Osteocyte (in vitro differentiated cells): ENCODE measurements around the gene ERCC2. TPM values are rescaled to one million over a fixed set of nuclear protein-coding genes. Genes with fewer than 3 reads are reported as not detected.
"Not testable (repeated sequence)": the region's sequence is repeated elsewhere in the genome, so short reads cannot be mapped to it uniquely, and the experiment has no call there.

Source experiments
- DNase-seq: peaks from one replicate; pipeline ENCODE4 v3.0.0; 2021; ENCODE audit warnings: mixed read lengths; ENCODE audit not compliant: unreplicated experiment; ENCODE audit errors: extremely low spot score
- H3K27ac Mint-ChIP-seq: one replicate; pipeline ENCODE4 v1.8.0; 2021; ENCODE audit warnings: mild to moderate bottlenecking, mixed read lengths; ENCODE audit not compliant: unreplicated experiment
- H3K27me3 Mint-ChIP-seq: one replicate; pipeline ENCODE4 v1.8.0; 2021; ENCODE audit warnings: mixed read lengths; ENCODE audit not compliant: unreplicated experiment
- H3K36me3 Mint-ChIP-seq: one replicate; pipeline ENCODE4 v1.8.0; 2021; ENCODE audit warnings: mixed read lengths; ENCODE audit not compliant: unreplicated experiment
- H3K4me1 Mint-ChIP-seq: one replicate; pipeline ENCODE4 v1.8.0; 2021; ENCODE audit warnings: mixed read lengths; ENCODE audit not compliant: unreplicated experiment
- H3K4me3 Mint-ChIP-seq: one replicate; pipeline ENCODE4 v1.8.0; 2021; ENCODE audit warnings: mild to moderate bottlenecking, moderate library complexity, mixed read lengths; ENCODE audit not compliant: unreplicated experiment
- H3K9me3 Mint-ChIP-seq: one replicate; pipeline ENCODE4 v1.8.0; 2021; ENCODE audit warnings: mixed read lengths; ENCODE audit not compliant: unreplicated experiment
- CTCF ChIP-seq: fragments of 200-600 bp; sonication (generic); IDR thresholded peaks from 2 replicates; pipeline ENCODE4 v1.5.0; 2021; ENCODE audit warnings: antibody characterized with exemption, mild to moderate bottlenecking, moderate library complexity
- total RNA-seq: library from RNA; stranded (reverse); gene quantifications from 2 replicates; pipeline ENCODE4 v1.2.1, GENCODE V29; 2021

Gene ERCC2
- total RNA-seq, 1 donor from 2014 or later = 32.7 TPM

GRCh38 chr19:45314708-45315245 lies 55.6 kb downstream of the ERCC2 start:
- Mint-ChIP-seq H3K27me3 (peaks cover 28% of the 10 kb centered on the region), H3K9me3 (no peaks in the 10 kb centered on the region), H3K4me1 (no peaks in the 10 kb centered on the region), H3K27ac (no peak overlapping the region), H3K4me3 (no peak overlapping the region), H3K36me3 (no peaks in the 10 kb centered on the region)
- TF ChIP-seq CTCF = no peak
- DNase-seq = no peak

DNA sequence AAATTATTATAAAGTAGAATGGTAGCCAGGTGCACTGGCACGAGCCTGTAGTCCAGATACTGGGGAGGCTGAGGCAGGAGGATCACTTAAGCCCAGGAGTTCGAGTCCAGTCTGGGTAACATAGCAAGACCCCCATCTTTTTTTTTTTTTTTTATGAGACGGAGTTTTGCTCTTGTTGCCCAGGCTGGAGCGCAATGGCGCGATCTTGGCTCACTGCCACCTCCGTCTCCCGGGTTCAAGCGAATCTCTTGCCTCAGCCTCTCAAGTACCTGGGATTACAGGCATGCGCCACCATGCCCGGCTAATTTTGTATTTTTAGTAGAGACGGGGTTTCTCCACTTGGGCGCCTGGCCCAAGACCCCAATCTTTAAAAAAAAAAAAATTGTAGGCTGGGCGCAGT lies 58.1 kb downstream of the ERCC2 start:
- H3K4me1 Mint-ChIP-seq, H3K27ac Mint-ChIP-seq, H3K4me3 Mint-ChIP-seq: not testable (repeated sequence)

GRCh38 chr19:45311621-45312020 lies 58.8 kb downstream of the ERCC2 start:
- no peaks in the 10 kb centered on the region for H3K9me3 Mint-ChIP-seq
- no peak overlapping the region for H3K27ac Mint-ChIP-seq
- H3K4me3 Mint-ChIP-seq = no peak overlapping the region
- H3K4me1 Mint-ChIP-seq = no peaks in the 10 kb centered on the region
- peaks cover 16% of the 10 kb centered on the region for H3K27me3 Mint-ChIP-seq
- no peak for TF ChIP-seq CTCF
- H3K36me3 Mint-ChIP-seq = no peaks in the 10 kb centered on the region
- no peak for DNase-seq

More for the DNA sequence above, 58.1 kb downstream of the ERCC2 start:
- H3K27me3 Mint-ChIP-seq = peaks cover 20% of the 10 kb centered on the region
- H3K36me3 Mint-ChIP-seq, DNase-seq, H3K9me3 Mint-ChIP-seq: not testable (repeated sequence)

GRCh38 chr19:45309322-45309721 lies 61.1 kb downstream of the ERCC2 start:
- not testable (repeated sequence) for H3K36me3 Mint-ChIP-seq, H3K9me3 Mint-ChIP-seq, H3K4me1 Mint-ChIP-seq, H3K27me3 Mint-ChIP-seq, H3K27ac Mint-ChIP-seq, H3K4me3 Mint-ChIP-seq, DNase-seq

- DNase-seq = no peak
- Mint-ChIP-seq H3K27me3 (no peaks in the 10 kb centered on the region), H3K4me3 (no peak overlapping the region), H3K4me1 (no peaks in the 10 kb centered on the region), H3K27ac (no peak overlapping the region), H3K9me3 (no peaks in the 10 kb centered on the region), H3K36me3 (peaks cover 4% of the 10 kb centered on the region)
- no peak for TF ChIP-seq CTCF
Observed at GRCh38 chr19:45307361-45307760, 63.0 kb downstream of the ERCC2 start.

- no peaks in the 10 kb centered on the region for H3K9me3 Mint-ChIP-seq
- peaks cover 7% of the 10 kb centered on the region for H3K36me3 Mint-ChIP-seq
- no peak overlapping the region for H3K4me3 Mint-ChIP-seq
- no peak for DNase-seq
- H3K27me3 Mint-ChIP-seq = no peaks in the 10 kb centered on the region
- H3K27ac Mint-ChIP-seq = no peak overlapping the region
- H3K4me1 Mint-ChIP-seq = no peaks in the 10 kb centered on the region
- TF ChIP-seq CTCF = no peak
Observed at GRCh38 chr19:45306518-45307027, 63.8 kb downstream of the ERCC2 start.
